Measurements from ENCODE around the gene OR52I1.

GRCh38 chr11:4619514-4619913 is 25.7 kb downstream of the OR52I1 start:
- TF ChIP-seq CTCF (IDR thresholded peaks at IDR 0.05) (no peak), POLR2A (IDR thresholded peaks at IDR 0.05) (no peak)
